GM18861 (cell line): ENCODE data around the gene TRIM10.
"Not testable (repeated sequence)": the region's sequence is repeated elsewhere in the genome, so short reads cannot be mapped to it uniquely, and the experiment has no call there.

Source experiments
- ATAC-seq: cut with Tn5 transposase; IDR thresholded peaks from one replicate; pipeline ENCODE4 v1.9.1; 2021; ENCODE audit not compliant: unreplicated experiment

TRIM10 gene

DNA sequence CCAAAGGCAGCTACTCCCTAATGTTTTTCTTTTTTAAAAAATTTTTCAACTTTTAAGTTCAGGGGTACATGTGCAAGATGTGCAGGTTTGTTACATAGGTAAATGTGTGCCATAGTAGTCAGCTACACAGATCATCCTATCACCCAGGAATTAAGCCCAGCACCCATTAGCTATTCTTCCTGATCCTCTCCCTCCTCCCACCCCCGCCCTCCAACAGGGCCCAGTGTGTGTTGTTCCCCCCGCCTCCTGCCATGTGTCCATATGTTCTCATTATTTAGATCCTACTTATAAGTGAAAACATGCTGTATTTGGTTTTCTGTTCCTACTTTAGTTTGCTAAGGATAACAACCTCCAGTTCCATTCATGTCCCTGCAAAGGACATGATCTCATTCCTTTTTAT is 14.8 kb upstream of the TRIM10 start:
- ATAC-seq = no peak

DNA sequence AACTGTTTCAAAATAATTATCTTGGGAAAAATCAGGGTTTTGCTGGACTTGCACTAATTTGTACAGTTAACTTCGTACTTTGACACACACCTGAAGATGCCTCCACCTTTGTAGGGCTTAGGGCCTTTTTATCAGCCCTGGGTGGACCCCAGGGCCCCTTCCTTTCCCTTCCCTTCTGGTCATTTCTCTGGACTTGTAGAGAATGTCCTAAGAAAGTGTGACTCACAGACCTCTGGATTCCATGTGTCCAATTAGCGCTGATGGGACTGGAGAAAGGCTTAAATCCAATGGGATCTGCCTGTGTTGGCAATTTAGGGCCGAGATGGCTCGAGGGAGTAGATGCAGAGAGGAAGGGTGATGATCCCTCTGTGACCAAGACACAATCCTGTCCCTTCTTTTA is 11.7 kb upstream of the TRIM10 start:
- no peak for ATAC-seq

DNA sequence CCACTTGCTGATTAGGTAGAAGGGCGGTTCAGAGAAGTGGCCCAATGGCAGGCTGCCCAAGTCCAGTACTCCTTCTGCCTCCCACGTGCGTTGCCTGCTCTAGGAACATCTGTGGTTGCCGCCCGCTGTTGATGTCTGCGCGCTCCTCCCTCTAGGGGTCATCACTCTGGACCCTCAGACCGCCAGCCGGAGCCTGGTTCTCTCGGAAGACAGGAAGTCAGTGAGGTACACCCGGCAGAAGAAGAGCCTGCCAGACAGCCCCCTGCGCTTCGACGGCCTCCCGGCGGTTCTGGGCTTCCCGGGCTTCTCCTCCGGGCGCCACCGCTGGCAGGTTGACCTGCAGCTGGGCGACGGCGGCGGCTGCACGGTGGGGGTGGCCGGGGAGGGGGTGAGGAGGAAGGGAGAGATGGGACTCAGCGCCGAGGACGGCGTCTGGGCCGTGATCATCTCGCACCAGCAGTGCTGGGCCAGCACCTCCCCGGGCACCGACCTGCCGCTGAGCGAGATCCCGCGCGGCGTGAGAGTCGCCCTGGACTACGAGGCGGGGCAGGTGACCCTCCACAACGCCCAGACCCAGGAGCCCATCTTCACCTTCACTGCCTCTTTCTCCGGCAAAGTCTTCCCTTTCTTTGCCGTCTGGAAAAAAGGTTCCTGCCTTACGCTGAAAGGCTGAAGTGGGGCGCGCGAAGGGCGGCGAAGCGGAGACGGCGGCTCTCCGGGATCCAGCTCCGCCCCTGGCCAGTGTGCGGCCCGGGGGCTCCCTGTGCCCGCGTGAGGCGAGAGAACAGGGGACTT is 10.9 kb upstream of the TRIM10 start:
- no peak for ATAC-seq

DNA sequence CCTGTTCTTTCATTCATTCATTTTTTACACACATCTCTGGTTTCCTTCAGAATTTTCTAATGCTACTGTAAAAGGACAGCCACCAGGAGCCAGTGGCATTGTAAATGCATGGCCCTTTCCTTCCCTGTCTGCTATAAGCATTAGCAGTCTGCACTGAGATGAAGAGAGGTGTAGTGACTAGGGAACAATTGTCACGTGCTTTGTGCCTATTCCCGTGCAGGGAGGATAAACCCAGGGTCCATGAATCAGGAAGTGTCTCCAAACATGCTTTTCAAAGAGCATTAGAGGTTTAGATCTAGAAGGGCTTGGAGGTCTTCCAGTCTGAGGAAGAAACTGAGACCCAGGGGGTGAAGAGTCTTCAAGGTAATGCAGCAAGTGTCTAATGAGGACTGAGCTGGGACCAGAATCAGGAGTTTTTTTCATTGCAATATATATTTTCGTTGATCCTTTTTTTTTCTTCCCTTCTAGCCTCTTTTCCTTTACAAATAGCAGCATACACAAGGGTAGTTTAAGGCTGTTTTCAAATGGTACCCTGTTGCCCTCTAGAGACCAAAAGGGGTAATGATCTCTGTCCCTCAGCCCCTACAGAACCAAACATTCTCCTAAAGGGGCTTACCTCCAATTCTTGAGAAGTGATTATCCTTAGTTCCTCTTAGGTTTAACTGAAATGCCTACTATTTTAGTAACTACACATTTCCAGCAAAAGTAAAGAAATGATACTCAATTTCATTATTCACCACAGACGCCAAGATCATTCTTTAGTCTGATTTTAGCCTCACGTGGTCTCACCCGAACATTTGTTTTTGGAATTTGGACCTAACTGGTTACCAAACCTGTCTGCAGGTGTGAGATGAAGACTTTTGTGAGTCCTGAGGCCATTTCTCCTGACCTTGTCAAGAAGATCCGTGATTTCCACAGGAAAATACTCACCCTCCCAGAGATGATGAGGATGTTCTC is 8.9 kb upstream of the TRIM10 start:
- ATAC-seq = no peak

DNA sequence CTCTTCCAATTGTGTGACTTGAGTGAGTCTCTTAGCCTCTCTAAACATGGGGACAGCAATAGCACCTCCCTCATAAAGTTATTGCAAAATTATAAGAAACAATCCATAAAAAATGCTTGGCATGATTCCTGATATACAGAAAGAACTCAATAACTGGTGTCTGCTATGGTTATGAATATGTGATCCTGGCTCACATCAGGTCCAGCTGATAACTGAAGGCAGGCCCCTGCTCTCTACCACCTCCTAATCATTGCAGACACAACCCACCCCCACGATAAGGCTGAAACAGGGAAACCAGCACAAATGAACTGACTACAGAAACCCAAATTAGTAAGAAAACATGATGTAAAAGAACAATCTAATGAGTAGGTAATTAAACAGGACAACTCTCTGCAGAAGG is 7.7 kb upstream of the TRIM10 start:
- no peak for ATAC-seq

DNA sequence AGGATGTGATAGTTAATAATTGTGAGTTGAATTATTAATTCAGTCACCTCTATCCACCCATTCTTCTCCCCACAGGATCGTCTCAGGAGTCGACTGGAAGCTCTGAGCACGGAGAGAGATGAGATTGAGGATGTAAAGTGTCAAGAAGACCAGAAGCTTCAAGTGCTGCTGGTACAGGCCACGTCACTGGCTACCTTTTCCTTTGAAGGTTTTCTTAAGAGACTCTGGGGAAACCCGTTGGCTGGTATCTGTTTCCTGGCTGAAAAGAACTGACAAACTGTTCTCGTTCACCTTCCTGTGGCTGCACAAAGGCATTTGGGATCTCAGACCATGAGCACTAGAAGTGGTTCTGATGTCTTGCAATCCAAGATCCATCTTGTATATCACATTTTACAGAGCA is 6.1 kb upstream of the TRIM10 start:
- ATAC-seq = no peak

DNA sequence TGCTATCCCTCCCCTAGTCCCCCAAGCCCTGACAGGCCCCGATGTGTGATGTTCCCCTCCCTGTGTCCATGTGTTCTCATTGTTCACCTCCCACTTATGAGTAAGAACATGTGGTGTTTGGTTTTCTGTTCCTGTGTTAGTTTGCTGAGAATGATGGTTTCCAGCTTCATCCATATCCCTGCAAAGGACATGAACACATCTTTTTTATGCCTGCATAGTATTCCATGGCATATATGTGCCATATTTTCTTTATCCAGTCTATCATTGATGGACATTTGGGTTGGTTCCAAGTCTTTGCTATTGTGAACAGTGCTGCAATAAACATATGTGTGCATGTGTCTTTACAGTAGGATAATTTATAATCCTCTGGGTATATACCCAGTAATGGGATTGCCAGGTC is 4.2 kb upstream of the TRIM10 start:
- ATAC-seq = not testable (repeated sequence)

DNA sequence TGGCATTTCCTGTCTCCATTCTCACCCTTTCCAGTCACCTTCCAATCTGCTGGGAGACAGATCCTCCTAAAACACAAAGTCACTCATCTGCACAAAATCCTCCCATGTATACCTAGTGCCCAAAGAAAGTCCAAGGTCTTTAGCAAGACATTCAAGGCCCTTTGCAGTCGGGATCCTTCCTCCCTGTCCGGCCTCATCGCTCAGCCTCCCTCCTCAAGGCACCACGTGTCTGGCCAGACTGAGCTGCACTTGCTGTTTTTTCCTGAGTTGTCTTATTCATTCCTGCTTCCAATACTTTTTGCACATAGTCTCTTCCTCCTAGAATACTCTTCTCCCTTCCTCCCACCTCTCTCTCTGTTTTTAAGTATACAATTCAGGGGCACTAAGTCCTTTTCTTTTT is 3.7 kb upstream of the TRIM10 start:
- no peak for ATAC-seq

DNA sequence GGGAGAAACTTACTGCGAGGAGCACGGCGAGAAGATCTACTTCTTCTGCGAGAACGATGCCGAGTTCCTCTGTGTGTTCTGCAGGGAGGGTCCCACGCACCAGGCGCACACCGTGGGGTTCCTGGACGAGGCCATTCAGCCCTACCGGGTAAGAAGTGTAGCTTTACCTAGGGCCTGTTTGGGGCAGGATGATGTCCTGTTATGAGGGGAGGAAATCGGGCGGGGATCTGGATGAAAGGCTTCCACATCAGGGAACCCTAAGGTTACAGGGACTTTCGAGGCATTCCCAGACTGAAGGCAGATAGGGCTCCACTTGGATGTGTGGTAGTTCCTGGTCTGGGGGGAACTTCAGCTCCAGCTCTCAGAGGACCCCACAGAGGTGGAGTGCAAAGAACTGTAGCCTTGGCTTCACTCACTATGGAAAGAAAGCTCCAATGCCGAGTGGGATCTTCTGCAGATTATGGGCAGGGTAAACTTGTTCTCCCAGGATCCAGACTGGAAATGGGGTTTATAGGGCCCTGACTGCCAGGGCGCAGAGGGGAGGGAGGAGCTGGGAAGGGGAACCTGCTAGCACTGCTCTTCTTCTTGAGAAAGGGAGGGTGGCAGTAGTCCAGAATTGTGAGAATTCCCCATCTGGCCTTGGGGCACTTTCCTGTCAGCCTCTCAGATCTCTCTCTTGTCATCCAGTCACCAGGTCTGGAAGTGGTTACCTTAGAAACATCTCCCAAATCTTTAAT is 3.1 kb upstream of the TRIM10 start:
- no peak for ATAC-seq

DNA sequence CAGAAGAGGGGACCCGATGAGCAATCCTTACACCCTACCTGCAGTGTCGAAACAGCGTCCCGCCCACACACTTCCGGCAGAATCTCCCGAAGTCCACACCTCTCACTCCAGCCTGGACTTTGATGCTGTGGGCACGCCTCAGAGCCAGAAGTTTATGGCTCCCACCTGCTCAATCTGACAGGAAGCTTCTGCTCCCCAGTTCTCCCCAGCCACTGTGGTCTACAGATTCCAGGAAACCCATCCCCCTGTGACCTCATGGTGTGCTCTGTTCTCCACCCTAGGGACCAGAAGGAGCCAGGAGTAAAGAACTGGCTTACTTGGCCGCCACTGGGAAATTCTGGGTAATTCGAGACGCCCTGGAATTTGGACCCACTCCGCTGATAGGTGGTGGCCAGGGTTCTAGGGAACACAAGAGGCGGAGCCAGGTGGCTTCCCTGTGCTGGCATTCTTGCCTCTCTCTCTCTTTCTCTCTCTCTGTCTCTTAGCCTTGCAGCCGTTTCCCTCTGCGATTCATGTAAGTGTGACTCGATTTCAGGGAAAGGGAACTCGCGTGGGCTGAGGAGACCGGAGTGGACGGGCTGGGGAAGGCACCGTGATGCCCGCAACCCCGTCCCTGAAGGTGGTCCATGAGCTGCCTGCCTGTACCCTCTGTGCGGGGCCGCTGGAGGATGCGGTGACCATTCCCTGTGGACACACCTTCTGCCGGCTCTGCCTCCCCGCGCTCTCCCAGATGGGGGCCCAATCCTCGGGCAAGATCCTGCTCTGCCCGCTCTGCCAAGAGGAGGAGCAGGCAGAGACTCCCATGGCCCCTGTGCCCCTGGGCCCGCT is 2.3 kb upstream of the TRIM10 start, which contains the start of gene TRIM15:
Gene TRIM15 (plus strand): TSS at position 457 of the 828 bp plus-strand sequence. CDS start 139 bp downstream, at position 596.
- no peak for ATAC-seq

DNA sequence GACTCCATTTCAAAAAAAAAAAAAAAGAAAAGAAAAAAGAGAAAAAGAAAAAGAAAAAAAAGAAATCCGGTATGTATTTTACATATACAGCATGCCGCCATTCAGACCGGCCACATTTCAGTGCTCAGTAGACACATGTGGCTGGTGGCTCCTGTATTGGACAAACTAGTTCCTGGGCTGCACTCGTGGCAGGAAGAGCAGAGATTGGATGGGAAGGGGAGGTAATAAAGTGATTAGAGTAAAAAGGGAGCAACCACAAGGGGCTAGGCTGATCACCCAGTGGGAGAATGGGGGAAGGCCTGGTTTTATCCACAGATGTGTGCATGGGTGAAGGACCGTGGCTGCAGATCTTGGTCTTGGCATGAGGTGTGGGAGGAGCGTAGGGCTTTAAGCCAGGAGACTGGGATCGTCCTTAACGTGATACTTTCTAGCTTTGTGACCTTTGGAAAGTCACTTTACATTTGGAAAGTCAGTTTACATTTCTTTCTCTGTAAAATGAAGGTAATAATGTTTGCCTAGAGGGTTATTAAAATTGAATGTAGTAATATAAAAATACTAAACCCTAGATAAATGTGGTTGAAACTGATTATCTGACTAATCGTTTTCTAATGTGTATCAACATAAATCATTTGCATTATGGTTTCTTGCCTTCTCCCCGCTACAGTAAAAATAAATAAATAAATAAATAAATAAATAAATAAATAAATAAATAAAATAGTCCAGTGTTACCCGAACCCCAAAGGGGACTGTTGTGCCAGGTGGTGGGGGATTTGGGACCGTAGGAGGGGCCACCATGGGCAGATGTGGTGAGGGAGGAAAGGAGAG is 1.5 kb upstream of the TRIM10 start:
- ATAC-seq = no peak

DNA sequence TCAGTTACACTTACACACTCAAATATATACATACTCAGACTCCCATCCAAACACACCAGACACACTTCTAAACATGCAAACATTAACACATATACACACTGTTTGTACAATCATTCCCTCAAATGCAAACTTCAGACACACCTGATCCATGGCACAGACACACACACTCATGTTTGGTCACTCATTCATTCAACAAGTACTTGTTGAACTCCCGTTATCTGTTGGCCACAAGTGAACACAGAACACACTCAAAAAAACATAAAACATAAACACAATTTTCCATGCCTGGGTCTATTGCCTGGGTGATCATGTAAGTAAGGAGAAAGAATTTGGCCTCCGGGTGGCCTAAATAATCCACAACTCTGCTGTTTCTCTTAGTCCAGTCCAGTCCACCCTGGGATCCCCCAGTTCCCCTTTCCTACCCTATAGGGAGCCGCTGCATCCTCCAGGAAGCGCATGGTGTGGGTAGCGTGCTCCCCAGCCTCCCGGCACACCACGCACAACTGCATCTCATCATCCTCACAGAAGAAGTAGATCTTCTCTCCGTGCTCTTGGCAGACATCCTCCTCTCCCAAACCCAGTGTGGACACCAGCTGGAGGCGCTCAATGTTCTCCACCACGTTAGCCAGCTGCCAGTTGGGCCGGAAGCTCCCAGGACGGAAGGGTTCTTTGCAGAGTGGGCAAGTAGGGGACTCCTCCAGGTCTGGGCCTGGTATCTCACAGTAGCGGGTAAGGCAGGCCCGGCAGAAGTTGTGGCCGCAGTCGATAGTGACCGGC is 815 bp downstream of the TRIM10 start:
- ATAC-seq = no peak

DNA sequence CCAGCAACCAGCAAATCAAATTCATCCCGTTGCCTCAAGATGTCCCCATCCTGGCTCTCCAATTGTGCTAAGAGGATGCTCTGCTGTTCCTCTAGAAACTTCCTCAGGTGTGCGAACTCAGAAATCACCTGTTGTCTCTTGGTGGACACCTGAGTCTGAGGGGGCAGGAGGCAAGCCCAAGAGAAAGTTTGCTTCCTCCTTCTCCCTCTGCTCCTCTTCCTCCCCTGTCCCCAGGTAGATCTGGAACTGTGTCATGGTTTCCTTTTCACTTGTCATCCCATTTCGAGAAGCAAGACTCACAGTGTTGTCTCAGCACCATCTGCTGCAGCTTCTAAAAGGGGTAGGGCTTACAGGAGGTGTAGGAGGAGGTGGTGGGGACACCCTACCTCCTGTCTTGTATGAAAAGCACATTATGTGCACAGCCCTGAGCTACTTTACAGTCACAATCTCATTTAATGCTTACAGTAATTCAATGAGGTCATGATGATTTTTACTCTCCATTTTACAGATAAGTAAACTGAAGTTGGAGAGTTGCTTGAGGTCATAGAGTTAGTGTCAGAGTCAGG is 2.5 kb downstream of the TRIM10 start:
- ATAC-seq = no peak

DNA sequence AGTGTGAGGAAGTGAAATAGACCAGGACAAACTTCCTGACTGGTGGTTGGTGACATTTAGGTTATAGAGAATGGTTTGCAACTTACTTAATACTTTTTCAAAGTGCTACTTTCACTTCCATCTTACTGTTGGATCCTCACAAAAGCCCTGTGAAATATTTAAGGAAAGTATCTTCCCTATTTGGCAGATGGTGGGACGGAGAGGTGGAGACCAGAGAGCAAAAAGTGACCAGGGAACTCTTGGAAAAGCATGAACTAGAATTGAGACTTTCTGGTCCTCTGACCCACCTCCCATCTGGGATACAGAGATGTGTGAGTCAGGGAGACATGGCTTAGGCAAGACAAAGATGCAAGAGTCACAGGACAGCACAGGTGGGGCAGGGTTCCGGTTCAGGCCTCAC is 3.0 kb downstream of the TRIM10 start:
- ATAC-seq = no peak

DNA sequence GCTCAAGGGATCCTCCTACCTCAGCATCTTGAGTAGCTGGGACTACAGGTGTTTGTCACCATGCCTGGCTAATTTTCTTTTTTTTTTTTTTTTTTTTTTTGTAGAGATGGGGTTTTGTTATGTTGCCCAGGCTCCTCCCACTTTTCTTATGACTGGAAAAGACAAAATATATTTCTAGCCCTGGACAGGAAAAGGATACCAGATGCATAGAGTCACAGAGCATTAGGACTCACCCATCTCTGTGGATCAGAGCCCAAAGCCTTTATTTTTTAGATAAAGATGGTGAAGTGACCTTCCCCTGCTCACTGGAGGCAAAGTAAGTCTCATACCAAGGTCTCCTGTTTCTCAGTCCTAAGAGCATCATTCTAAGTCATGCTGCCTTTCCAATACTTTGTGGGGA is 3.4 kb downstream of the TRIM10 start:
- ATAC-seq = no peak

DNA sequence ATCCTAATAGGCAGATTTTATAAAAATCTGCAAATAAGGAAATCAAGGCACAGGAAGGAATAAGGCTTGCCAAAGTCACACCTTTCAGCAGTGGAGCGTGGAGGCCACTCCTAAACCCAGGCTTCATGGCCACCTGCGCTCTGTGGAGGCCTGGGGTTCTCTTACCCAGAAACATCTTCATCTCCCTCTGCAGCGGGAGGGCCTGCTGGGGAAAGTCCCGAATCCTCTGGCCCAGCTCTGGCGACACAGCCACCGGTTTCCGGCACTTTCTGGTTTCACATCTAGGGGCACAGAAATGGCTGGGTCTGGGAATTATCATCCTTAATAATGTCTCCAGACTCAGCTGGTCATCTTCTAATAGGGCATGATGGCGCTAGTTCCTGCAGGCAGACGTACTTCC is 4.2 kb downstream of the TRIM10 start:
- ATAC-seq = no peak

DNA sequence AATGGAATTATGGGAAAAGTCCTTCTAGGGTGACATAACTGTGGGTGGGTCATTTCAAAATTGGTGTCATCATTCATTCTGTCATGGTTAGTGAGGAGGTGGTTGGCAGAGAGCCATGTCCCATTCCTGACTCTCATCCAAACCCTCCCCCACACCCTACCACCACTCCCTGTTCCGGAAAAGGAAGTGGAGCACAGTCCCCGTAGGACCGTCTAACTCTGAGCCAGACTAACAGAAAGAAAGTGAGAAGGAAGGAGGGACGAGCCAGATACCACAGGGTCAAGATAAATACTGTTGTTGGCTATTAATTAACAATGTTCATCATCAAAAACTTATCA is 4.8 kb downstream of the TRIM10 start:
- no peak for ATAC-seq

DNA sequence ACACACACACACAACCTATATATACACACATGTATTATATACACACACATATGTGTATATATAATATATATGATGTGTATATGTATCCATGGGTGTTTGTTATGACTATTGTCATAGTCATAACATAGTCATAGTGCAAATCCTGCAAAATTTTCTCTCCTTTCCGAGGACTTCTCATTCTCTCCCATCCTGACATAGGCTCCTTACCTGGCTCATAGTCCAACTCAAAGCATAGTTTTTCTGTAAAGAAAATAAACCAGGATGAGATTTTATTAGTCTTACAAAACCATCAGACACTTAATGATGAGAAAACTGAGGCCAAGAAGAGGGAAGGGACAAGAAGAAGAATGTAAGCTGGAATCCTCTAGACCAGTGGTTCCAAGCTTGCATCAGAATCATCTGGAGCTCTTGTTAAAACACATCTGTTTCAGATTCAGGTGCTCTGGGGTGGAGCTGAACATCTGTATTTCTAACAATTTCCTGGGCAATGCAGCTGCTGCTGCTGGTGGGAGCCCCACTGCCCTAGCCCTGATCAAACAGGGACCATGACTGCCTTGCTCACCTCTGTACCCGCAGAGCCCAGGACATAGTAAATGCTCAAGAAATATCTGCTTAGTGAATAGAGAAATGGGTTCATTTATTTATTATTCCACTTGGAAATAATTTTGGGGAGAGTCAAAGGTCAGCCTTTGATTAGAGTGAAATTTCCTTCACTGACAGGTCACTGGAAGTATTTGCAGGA is 5.3 kb downstream of the TRIM10 start:
- ATAC-seq = no peak
